ENCODE measurements around the gene PPP1R1C. TPM values are rescaled to one million over a fixed set of nuclear protein-coding genes. Genes with fewer than 3 reads are reported as not detected.

The PPP1R1C gene
- total and polyA plus RNA-seq, 4 donors = 5.4 to 21.7 (median 11.3) TPM

- H3K9ac ChIP-seq (ENCODE audit: low read depth in 1 of 2, low read length in 2 of 2) = no peak overlapping the region
- no peaks in the 10 kb centered on the region for H3K36me3 ChIP-seq (ENCODE audit: control insufficient read depth in 4 of 4, insufficient read depth in 3 of 4, low read depth in 1 of 4, low read length in 3 of 4)
- H3K27ac ChIP-seq (ENCODE audit: low read depth in 1 of 2, low read length in 2 of 2) = no peak overlapping the region
- no peak for DNase-seq (ENCODE audit: low spot score)
- peaks cover 0 to 5% (median 3%) of the 10 kb centered on the region in 4 donors for H3K4me1 ChIP-seq (ENCODE audit: control insufficient read depth in 4 of 4, insufficient read depth in 4 of 4, low read length in 3 of 4)
- WGBS = 94% methylated on average over 1 of the region's 1 CpG
- no peak overlapping the region for H3K4me3 ChIP-seq (ENCODE audit: low read depth in 1 of 3, low read length in 3 of 3)
- no peak for TF ChIP-seq ZBTB33 (IDR thresholded peaks at IDR 0.05)
- no peak for TF ChIP-seq REST (IDR thresholded peaks at IDR 0.05)
- TF ChIP-seq SP1 (IDR thresholded peaks at IDR 0.05) = no peak
- no peak for TF ChIP-seq FOXA2 (IDR thresholded peaks at IDR 0.05)
- no peak for TF ChIP-seq NR2F2 (IDR thresholded peaks at IDR 0.05)
- TF ChIP-seq EGR1 (IDR thresholded peaks at IDR 0.05; ENCODE audit: low read depth in 2 of 2) = no peak
- no peak for TF ChIP-seq GABPA (IDR thresholded peaks at IDR 0.05 in 1 of 2, conservative IDR thresholded peaks at IDR 0.05 in 1 of 2)
- no peak for TF ChIP-seq TAF1 (conservative IDR thresholded peaks at IDR 0.05)
- no peak for TF ChIP-seq HNF4A (conservative IDR thresholded peaks at IDR 0.05)
- no peak for TF ChIP-seq MAX (IDR thresholded peaks at IDR 0.05)
- TF ChIP-seq RAD21 (IDR thresholded peaks at IDR 0.05) = no peak
- TF ChIP-seq ATF3 (IDR thresholded peaks at IDR 0.05) = no peak
- TF ChIP-seq FOXA1 (IDR thresholded peaks at IDR 0.05) = no peak
- no peak for TF ChIP-seq HNF4G (IDR thresholded peaks at IDR 0.05)
- TF ChIP-seq CTCF (IDR thresholded peaks at IDR 0.05; ENCODE audit: low read depth, low read length, missing input control) = no peak
- TF ChIP-seq RXRA (IDR thresholded peaks at IDR 0.05) = no peak
- TF ChIP-seq JUND (IDR thresholded peaks at IDR 0.05) = no peak
- no peak for TF ChIP-seq YY1 (IDR thresholded peaks at IDR 0.05)
- no peaks in the 10 kb centered on the region for H3K9me3 ChIP-seq (ENCODE audit: control insufficient read depth in 4 of 4, low read length in 3 of 4)
- H3K27me3 ChIP-seq (ENCODE audit: control insufficient read depth in 4 of 4, insufficient read depth in 4 of 4, low read length in 3 of 4) = no peaks in the 10 kb centered on the region
These were observed 26.9 kb upstream of the PPP1R1C start for GRCh38 chr2:181958726-181959125.

All from liver (tissue), 9 donors.